Esophagus (tissue), 2 donors: ENCODE measurements around the gene AK8. TPM values are rescaled to one million over a fixed set of nuclear protein-coding genes. Genes with fewer than 3 reads are reported as not detected.

Experiments used
- H3K27ac ChIP-seq, 2 donors: one replicate each; pipeline ENCODE4 v1.5.1; 2013; ENCODE audit warnings: low read depth in 2 of 2, mild to moderate bottlenecking in 2 of 2, inconsistent platforms in 1 of 2, low read length in 1 of 2, moderate library complexity in 1 of 2
- H3K27me3 ChIP-seq, 2 donors: one replicate each; pipeline ENCODE4 v1.6.1; 2013; ENCODE audit warnings: low read length in 2 of 2, control low read depth in 1 of 2, mild to moderate bottlenecking in 1 of 2; ENCODE audit not compliant: insufficient read depth in 2 of 2, control insufficient read depth in 1 of 2
- H3K36me3 ChIP-seq, 2 donors: one replicate each; pipeline ENCODE4 v1.6.1; 2013; ENCODE audit warnings: low read length in 1 of 2; ENCODE audit not compliant: control insufficient read depth in 2 of 2, insufficient read depth in 2 of 2
- H3K4me1 ChIP-seq, 2 donors: one replicate each; pipeline ENCODE4 v1.6.1; 2013; ENCODE audit warnings: low read length in 1 of 2; ENCODE audit not compliant: control insufficient read depth in 2 of 2, insufficient read depth in 2 of 2
- H3K4me3 ChIP-seq, 2 donors: one replicate each; pipeline ENCODE4 v1.5.1; 2013; ENCODE audit warnings: low read length in 2 of 2, mild to moderate bottlenecking in 2 of 2, low read depth in 1 of 2, moderate library complexity in 1 of 2
- H3K9me3 ChIP-seq, 2 donors: one replicate each; pipeline ENCODE4 v1.6.1; 2013; ENCODE audit warnings: mild to moderate bottlenecking in 2 of 2, low read depth in 1 of 2, low read length in 1 of 2, moderate library complexity in 1 of 2; ENCODE audit not compliant: control insufficient read depth in 2 of 2, insufficient read depth in 1 of 2
- WGBS, 2 donors: extraction: QIAGEN DNeasy Blood & Tissue Kit; methylation state at CpG; one replicate each; pipeline ENCODE4 v1.1.7; 2013; 5-methylcytosine and 5-hydroxymethylcytosine counted together
- polyA plus RNA-seq, 2 donors: library from polyadenylated mRNA; stranded (reverse); fragments of 200-250 nt; gene quantifications; one replicate each; pipeline ENCODE4 v1.2.3, GENCODE V29; 2013
- donor health status: healthy with polysubstance abuse.
- donor health status: Bipolar disorder and iron deficiency.

Gene AK8
- polyA plus RNA-seq, 2 donors: 0.39 to 0.58 TPM

- peaks cover 3 to 18% of the 10 kb centered on the region in 2 donors for H3K36me3 ChIP-seq
- 82% methylated on average over 9 of the region's 9 CpGs for WGBS, 2 donors
These were observed 14.3 kb upstream of the AK8 start for GRCh38 chr9:132892400-132892799.

GRCh38 chr9:132888151-132888550 lies 10.1 kb upstream of the AK8 start:
- no peak overlapping the region for H3K4me3 ChIP-seq
- H3K36me3 ChIP-seq: peaks cover 0 to 5% of the 10 kb centered on the region in 2 donors
- H3K27ac ChIP-seq: no peak overlapping the region
- H3K27me3 ChIP-seq: no peaks in the 10 kb centered on the region
- no peaks in the 10 kb centered on the region for H3K4me1 ChIP-seq
- 91 to 95% methylated on average over 18 of the region's 18 CpGs for WGBS, 2 donors
- no peaks in the 10 kb centered on the region for H3K9me3 ChIP-seq

More at GRCh38 chr9:132892400-132892799, 14.3 kb upstream of the AK8 start:
- Histone ChIP-seq H3K9me3 (no peaks in the 10 kb centered on the region), H3K27me3 (no peaks in the 10 kb centered on the region), H3K27ac (no peak overlapping the region), H3K4me1 (peaks cover 0 to 14% of the 10 kb centered on the region in 2 donors), H3K4me3 (no peak overlapping the region)

- H3K27me3 ChIP-seq: no peaks in the 10 kb centered on the region
- 86 to 87% methylated on average over 18 of the region's 18 CpGs for WGBS, 2 donors
- no peak overlapping the region for H3K27ac ChIP-seq
- peaks cover 0 to 2% of the 10 kb centered on the region in 2 donors for H3K36me3 ChIP-seq
- H3K9me3 ChIP-seq: no peaks in the 10 kb centered on the region
- peaks cover 0 to 2% of the 10 kb centered on the region in 2 donors for H3K4me1 ChIP-seq
- H3K4me3 ChIP-seq: no peak overlapping the region
These were observed 9.4 kb upstream of the AK8 start for GRCh38 chr9:132887181-132888120.

- Histone ChIP-seq H3K4me1 (peaks cover 0 to 2% of the 10 kb centered on the region in 2 donors), H3K27me3 (no peaks in the 10 kb centered on the region)
- WGBS, 2 donors: 89 to 91% methylated on average over 6 of the region's 6 CpGs
These were observed 8.2 kb upstream of the AK8 start for GRCh38 chr9:132886334-132886725.

DNA sequence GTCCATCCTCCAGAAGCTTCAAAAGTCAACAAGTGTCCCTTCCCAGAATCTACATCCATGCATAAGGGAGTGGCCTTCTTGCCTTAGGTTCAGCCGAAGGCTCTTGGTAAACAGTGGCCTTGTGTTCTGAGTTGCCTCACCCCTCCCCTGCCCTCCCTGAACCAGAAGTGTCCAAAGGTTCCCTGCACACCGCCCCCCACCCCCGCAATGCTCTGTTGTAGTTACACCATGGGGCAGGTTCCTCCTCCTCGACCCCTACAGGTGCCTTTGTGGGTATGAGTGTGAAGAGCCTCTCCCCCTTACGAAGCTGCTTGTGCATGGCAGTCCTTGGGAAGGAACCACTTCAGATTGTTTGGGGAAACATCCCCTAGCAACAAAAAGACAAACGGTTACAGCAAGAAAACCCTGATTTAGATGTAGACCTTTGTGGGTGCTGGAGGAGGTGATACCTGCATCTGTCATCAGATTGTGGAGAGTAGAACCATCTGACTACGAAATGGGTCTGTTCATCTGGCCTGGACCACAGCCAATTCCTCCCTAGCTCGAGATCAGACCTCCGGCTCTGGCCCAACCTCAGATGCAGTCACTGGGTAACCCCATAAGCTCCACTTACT lies 7.7 kb upstream of the AK8 start:
- H3K36me3 ChIP-seq: no peaks in the 10 kb centered on the region
- no peak overlapping the region for H3K27ac ChIP-seq
- no peaks in the 10 kb centered on the region for H3K9me3 ChIP-seq
- H3K4me1 ChIP-seq: peaks cover 0 to 2% of the 10 kb centered on the region in 2 donors
- no peaks in the 10 kb centered on the region for H3K27me3 ChIP-seq
- 51 to 63% methylated on average over 9 of the region's 9 CpGs for WGBS, 2 donors
- no peak overlapping the region for H3K4me3 ChIP-seq

More at GRCh38 chr9:132886334-132886725, 8.2 kb upstream of the AK8 start:
- no peaks in the 10 kb centered on the region for H3K9me3 ChIP-seq
- H3K27ac ChIP-seq: no peak overlapping the region
- no peak overlapping the region for H3K4me3 ChIP-seq
- no peaks in the 10 kb centered on the region for H3K36me3 ChIP-seq

GRCh38 chr9:132883349-132884294 lies 5.5 kb upstream of the AK8 start:
- no peaks in the 10 kb centered on the region for H3K36me3 ChIP-seq
- peaks cover 0 to 6% of the 10 kb centered on the region in 2 donors for H3K4me1 ChIP-seq
- no peaks in the 10 kb centered on the region for H3K27me3 ChIP-seq
- 91% methylated on average over 27 of the region's 27 CpGs for WGBS, 2 donors
- no peaks in the 10 kb centered on the region for H3K9me3 ChIP-seq
- no peak overlapping the region for H3K27ac ChIP-seq
- H3K4me3 ChIP-seq: no peak overlapping the region

- Histone ChIP-seq H3K27ac (no peak overlapping the region), H3K9me3 (no peaks in the 10 kb centered on the region), H3K4me1 (peaks cover 0 to 6% of the 10 kb centered on the region in 2 donors), H3K27me3 (no peaks in the 10 kb centered on the region), H3K4me3 (no peak overlapping the region), H3K36me3 (no peaks in the 10 kb centered on the region)
- 86 to 88% methylated on average over 6 of the region's 6 CpGs for WGBS, 2 donors
These were observed 4.5 kb upstream of the AK8 start for GRCh38 chr9:132882616-132883015.

DNA sequence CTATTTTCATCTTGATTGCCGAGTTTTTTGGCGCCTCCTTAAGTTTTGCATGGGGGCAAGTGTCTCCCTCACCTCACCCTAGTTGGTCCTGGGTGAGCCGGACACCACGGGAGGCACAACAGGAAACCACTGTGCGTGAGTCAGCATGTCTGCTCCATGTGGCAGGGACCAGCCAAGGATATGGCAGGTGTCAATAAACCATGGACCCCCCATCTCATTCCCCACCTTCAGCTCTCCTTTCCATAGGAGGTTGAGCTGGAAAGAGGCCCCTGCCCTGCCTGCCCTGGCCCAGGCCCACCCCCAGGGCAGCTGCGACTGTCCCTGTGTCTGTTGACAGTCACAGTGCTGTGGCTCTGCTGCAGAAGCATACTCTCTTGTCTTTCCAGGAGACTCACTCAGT lies 3.7 kb upstream of the AK8 start:
- H3K27ac ChIP-seq: no peak overlapping the region
- H3K9me3 ChIP-seq: no peaks in the 10 kb centered on the region
- H3K4me1 ChIP-seq: peaks cover 0 to 6% of the 10 kb centered on the region in 2 donors
- no peaks in the 10 kb centered on the region for H3K36me3 ChIP-seq
- WGBS, 2 donors: 72 to 79% methylated on average over 6 of the region's 6 CpGs
- no peak overlapping the region for H3K4me3 ChIP-seq
- no peaks in the 10 kb centered on the region for H3K27me3 ChIP-seq

DNA sequence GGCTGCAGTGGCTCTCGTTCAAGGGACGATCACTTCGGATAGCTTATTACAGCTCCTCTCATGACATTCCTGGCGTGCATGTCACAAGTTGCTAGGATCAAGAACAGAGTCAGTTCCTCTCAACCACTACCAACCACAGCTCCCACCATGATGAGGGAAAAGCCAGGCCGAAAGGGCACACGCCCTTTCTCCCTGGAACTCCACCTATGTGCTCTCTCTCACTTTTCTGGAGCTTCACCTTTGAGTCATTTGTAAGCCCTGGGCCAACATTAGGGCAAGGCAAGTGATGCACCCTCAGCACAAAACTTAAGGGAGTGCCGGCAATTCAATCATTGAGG lies 2.2 kb upstream of the AK8 start:
- WGBS, 2 donors: 76 to 77% methylated on average over 7 of the region's 7 CpGs
- H3K27me3 ChIP-seq: no peaks in the 10 kb centered on the region

More for the DNA sequence above, 2.2 kb upstream of the AK8 start:
- peak overlapping the region; percentile 94 to 96 for H3K27ac ChIP-seq
- H3K36me3 ChIP-seq: no peaks in the 10 kb centered on the region
- no peak overlapping the region for H3K4me3 ChIP-seq
- H3K9me3 ChIP-seq: no peaks in the 10 kb centered on the region
- peaks cover 0 to 6% of the 10 kb centered on the region in 2 donors for H3K4me1 ChIP-seq
